ENCODE measurements around the gene HSD11B2. TPM values are rescaled to one million over a fixed set of nuclear protein-coding genes. Genes with fewer than 3 reads are reported as not detected.

Gene HSD11B2
- total RNA-seq, 2 donors from 2014 or later: 11.4 to 35.6 TPM

- 71% methylated on average over 8 of the region's 8 CpGs for WGBS
- H3K9me3 ChIP-seq: no peaks in the 10 kb centered on the region
- no peak overlapping the region for H3K4me3 ChIP-seq
- no peak for TF ChIP-seq CTCF (IDR thresholded peaks at IDR 0.05)
- DNase-seq (ENCODE audit: low spot score): no peak
- peak overlapping the region; percentile 94 to 95 for H3K27ac ChIP-seq
- no peaks in the 10 kb centered on the region for H3K36me3 ChIP-seq
- intact Hi-C loops (cut with DNase I): no loop called here
- no peaks in the 10 kb centered on the region for H3K27me3 ChIP-seq (replicated peaks; ENCODE audit: insufficient read depth)
- H3K4me1 ChIP-seq (replicated peaks): peaks cover 22% of the 10 kb centered on the region
Observed at GRCh38 chr16:67405336-67405735, 25.6 kb upstream of the HSD11B2 start.

- Histone ChIP-seq H3K4me1 (replicated peaks) (peaks cover 22% of the 10 kb centered on the region), H3K27ac (peak overlapping the region; percentile 94 to 95), H3K4me3 (no peak overlapping the region), H3K9me3 (no peaks in the 10 kb centered on the region), H3K27me3 (replicated peaks; ENCODE audit: insufficient read depth) (no peaks in the 10 kb centered on the region), H3K36me3 (no peaks in the 10 kb centered on the region)
- WGBS: 52% methylated on average over 18 of the region's 18 CpGs
- no peak for TF ChIP-seq POLR2A (IDR thresholded peaks at IDR 0.05)
- TF ChIP-seq CTCF (IDR thresholded peaks at IDR 0.05): no peak
- no peak for TF ChIP-seq POLR2AphosphoS5 (IDR thresholded peaks at IDR 0.05)
- DNase-seq (ENCODE audit: low spot score): no peak
- intact Hi-C loops (cut with DNase I): no loop called here
Observed at GRCh38 chr16:67406111-67406971, 24.6 kb upstream of the HSD11B2 start.

DNA sequence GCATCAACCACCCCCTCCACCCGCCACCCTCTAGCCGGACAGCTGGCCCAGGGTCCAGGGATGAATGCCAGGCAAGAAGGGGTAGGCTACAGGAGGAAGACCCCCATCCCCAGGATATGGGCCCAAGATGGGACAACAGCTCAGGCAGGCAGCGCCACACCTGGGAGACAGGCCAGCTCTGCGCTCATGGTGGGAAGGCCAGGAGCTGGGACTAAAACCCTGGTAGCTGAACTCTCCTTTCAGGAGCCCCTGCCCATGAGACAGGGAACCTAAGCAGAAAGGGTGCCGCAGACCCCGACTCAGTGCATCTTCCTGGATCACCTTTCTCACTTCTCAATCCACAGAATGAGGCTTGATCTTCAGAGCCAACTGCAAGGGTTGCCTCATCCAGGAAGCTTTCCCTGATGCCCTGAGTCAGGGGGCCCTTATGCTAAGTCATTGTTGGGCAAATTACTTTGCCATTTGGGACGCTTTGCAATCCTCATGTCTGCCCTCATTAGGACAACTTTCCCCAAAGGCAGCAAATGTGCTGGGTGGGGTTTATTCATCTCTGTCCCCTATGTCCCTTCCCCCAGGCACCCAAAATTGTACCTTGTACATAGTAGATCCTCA is 23.6 kb upstream of the HSD11B2 start:
- H3K27ac ChIP-seq: peak overlapping the region; percentile 94 to 95
- no peak overlapping the region for H3K4me3 ChIP-seq
- no peaks in the 10 kb centered on the region for H3K36me3 ChIP-seq
- no peak for DNase-seq (ENCODE audit: low spot score)
- no peaks in the 10 kb centered on the region for H3K27me3 ChIP-seq (replicated peaks; ENCODE audit: insufficient read depth)
- H3K9me3 ChIP-seq: no peaks in the 10 kb centered on the region
- 85% methylated on average over 7 of the region's 7 CpGs for WGBS
- H3K4me1 ChIP-seq (replicated peaks): peaks cover 22% of the 10 kb centered on the region
- TF ChIP-seq CTCF (IDR thresholded peaks at IDR 0.05) (no peak), POLR2AphosphoS5 (IDR thresholded peaks at IDR 0.05) (no peak)
- intact Hi-C loops (cut with DNase I): no loop called here

DNA sequence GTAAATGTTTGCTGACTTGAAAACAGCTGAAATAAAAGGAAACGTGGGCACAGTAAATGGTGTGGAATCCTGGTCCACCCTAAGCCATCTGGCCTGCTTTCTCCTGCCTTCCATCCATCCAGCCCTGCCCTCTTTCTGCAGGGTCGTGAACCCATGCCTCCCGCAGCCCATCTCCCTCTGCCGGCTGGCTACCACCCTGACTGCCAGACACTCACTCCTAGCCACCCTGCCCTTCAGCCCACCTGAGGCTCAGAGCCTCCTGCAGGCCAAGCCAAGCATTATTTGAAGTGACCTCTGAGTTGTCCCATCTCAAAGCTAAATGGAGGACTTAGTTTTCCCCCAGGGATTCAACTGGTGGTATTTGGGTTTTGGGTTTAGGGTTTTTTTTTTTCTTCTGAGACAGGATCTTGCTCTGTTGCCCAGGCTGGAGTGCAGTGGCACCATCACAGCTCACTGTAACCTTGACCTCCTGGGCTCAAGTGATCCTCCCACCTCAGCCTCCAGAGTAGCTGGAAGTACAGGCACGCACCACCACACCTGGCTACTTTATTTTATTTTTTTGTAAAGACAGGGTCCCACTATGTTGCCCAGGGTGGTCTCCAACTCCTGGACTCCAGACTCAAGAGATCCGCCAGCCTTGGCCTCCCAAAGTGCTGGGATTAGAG is 23.0 kb upstream of the HSD11B2 start:
- no peaks in the 10 kb centered on the region for H3K36me3 ChIP-seq
- no peak overlapping the region for H3K4me3 ChIP-seq
- no peaks in the 10 kb centered on the region for H3K9me3 ChIP-seq
- WGBS: 84% methylated on average over 6 of the region's 6 CpGs
- no peaks in the 10 kb centered on the region for H3K27me3 ChIP-seq (replicated peaks; ENCODE audit: insufficient read depth)
- peak overlapping the region in 1 of 2 donors; percentile 94 for H3K27ac ChIP-seq
- intact Hi-C loops (cut with DNase I): no loop called here
- peaks cover 22% of the 10 kb centered on the region for H3K4me1 ChIP-seq (replicated peaks)
- no peak for TF ChIP-seq POLR2A (IDR thresholded peaks at IDR 0.05)
- TF ChIP-seq CTCF (IDR thresholded peaks at IDR 0.05): no peak
- no peak for TF ChIP-seq POLR2AphosphoS5 (IDR thresholded peaks at IDR 0.05)
- DNase-seq (ENCODE audit: low spot score): no peak

All from prostate gland (tissue), 2 donors.